Measurements from ENCODE around the gene ASTN2.

The ASTN2 gene

GRCh38 chr9:116641292-116642059 lies 773.4 kb downstream of the ASTN2 start:
- no peak for DNase-seq

GRCh38 chr9:116639251-116639741 lies 775.6 kb downstream of the ASTN2 start:
- DNase-seq: no peak

GRCh38 chr9:116635908-116636307 lies 778.9 kb downstream of the ASTN2 start:
- no peak for DNase-seq

GRCh38 chr9:116632990-116633838 lies 781.6 kb downstream of the ASTN2 start:
- no peak for DNase-seq

GRCh38 chr9:116629634-116630033 lies 785.2 kb downstream of the ASTN2 start:
- no peak for DNase-seq

GRCh38 chr9:116628716-116629115 lies 786.1 kb downstream of the ASTN2 start:
- DNase-seq: no peak

GRCh38 chr9:116627433-116627832 lies 787.4 kb downstream of the ASTN2 start:
- DNase-seq: no peak

- no peak for DNase-seq
These were observed 788.1 kb downstream of the ASTN2 start for GRCh38 chr9:116626762-116627161.

- DNase-seq: no peak
These were observed 791.1 kb downstream of the ASTN2 start for GRCh38 chr9:116623715-116624114.

GRCh38 chr9:116617389-116617788 lies 797.5 kb downstream of the ASTN2 start:
- no peak for DNase-seq

GRCh38 chr9:116616304-116616914 lies 798.4 kb downstream of the ASTN2 start:
- no peak for DNase-seq

- DNase-seq: no peak
These were observed 806.8 kb downstream of the ASTN2 start for GRCh38 chr9:116608064-116608463.

- no peak for DNase-seq
These were observed 808.9 kb downstream of the ASTN2 start for GRCh38 chr9:116605904-116606341.

GRCh38 chr9:116605060-116605459 lies 809.8 kb downstream of the ASTN2 start:
- no peak for DNase-seq

- no peak for DNase-seq
These were observed 810.6 kb downstream of the ASTN2 start for GRCh38 chr9:116604251-116604650.

- no peak for DNase-seq
These were observed 815.4 kb downstream of the ASTN2 start for GRCh38 chr9:116599342-116599884.

- DNase-seq: no peak
These were observed 818.2 kb downstream of the ASTN2 start for GRCh38 chr9:116596646-116597045.

GRCh38 chr9:116594547-116594946 lies 820.3 kb downstream of the ASTN2 start:
- no peak for DNase-seq

- DNase-seq: no peak
These were observed 821.9 kb downstream of the ASTN2 start for GRCh38 chr9:116592970-116593369.

GRCh38 chr9:116589392-116590354 lies 825.2 kb downstream of the ASTN2 start:
- DNase-seq: no peak

- DNase-seq: no peak
These were observed 826.9 kb downstream of the ASTN2 start for GRCh38 chr9:116587919-116588318.

GRCh38 chr9:116585896-116586295 lies 829.0 kb downstream of the ASTN2 start:
- DNase-seq: no peak

Measured in stimulated activated CD4-positive, alpha-beta T cell treated with anti-CD3 and anti-CD28 coated beads, Interleukin-4, amount 100 ng/mL, for 4 hours (primary cell).